Cerebellar nuclear complex (tissue), 1 donor: ENCODE data around the gene ANKMY1.

Experiments
- DNase-seq, 2 experiments: peaks; one replicate each; lab custom pipeline; 2025; lab: John Stamatoyannopoulos, UW

Gene ANKMY1, protein sequence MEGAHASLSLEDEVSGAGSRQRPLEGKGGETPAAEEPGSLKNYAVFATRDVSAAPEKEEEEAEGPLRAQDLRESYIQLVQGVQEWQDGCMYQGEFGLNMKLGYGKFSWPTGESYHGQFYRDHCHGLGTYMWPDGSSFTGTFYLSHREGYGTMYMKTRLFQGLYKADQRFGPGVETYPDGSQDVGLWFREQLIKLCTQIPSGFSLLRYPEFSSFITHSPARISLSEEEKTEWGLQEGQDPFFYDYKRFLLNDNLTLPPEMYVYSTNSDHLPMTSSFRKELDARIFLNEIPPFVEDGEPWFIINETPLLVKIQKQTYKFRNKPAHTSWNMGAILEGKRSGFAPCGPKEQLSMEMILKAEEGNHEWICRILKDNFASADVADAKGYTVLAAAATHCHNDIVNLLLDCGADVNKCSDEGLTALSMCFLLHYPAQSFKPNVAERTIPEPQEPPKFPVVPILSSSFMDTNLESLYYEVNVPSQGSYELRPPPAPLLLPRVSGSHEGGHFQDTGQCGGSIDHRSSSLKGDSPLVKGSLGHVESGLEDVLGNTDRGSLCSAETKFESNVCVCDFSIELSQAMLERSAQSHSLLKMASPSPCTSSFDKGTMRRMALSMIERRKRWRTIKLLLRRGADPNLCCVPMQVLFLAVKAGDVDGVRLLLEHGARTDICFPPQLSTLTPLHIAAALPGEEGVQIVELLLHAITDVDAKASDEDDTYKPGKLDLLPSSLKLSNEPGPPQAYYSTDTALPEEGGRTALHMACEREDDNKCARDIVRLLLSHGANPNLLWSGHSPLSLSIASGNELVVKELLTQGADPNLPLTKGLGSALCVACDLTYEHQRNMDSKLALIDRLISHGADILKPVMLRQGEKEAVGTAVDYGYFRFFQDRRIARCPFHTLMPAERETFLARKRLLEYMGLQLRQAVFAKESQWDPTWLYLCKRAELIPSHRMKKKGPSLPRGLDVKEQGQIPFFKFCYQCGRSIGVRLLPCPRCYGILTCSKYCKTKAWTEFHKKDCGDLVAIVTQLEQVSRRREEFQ

DNA sequence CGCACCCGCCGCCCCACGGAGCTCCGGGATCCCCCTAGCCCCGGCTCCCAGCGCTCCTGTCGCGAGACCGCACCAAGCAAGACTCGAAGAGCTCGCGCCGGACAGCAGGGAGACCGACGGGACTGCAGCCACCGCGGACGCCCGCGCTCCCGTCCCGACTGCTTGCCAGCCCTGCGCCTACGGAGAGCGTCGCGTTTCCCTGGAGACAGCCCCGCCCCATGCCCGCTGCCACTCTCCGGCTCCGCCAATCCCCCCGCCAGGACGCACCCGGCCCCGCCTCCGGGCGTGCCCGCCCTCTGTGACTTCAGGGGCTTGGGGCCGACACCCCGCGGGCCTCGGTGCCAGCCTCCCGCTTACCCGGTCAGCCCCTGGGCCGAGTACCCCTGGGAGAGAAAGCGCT is at the start of gene ANKMY1:
TSS of gene ANKMY1 (minus strand) at position 181 of the 400 bp plus-strand sequence. CDS start 653 bp downstream, outside the sequence.
- DNase-seq, result no peak

DNA sequence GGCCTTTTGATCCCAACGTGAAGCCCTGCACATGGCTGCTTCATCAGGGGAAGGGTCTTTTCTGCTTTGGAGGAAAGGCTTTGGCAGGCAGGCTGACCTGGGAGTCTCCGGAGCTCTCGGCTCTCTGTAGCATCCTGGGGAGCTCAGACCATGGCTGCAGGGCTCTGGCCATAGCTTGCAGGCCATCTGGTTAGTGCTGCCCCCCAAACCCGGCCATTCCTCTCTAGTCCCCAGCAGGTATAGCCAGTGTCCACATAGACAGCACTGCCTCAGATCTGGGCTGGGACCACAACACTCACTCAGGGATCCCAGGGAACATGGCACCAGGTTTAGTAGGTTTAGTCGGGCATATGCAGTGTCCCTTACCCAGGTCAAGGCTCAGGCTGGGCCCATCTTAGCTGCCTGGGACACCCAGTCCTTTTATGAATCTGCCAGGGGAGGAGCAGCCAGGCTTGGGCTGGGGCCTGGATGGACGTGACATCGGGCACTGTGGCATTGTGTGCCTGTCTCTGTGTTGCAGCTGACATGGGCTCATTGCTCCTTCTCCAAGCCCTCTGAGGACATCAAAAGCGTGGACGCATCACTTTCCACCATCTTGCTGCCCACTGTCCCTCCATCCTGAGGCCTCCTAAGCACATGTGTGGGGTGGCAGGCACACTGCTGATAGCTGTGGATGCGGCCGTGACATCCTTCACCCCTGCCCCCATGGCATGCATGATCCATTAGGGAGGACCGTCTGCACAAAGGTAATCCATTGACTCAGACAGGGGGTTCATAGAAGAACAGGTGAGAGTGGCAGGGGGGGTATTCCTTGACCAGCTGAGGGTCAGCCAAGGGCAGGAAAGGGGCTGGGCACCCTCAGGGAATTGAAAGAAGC is 48.3 kb upstream of the ANKMY1 start:
- DNase-seq, result no peak

DNA sequence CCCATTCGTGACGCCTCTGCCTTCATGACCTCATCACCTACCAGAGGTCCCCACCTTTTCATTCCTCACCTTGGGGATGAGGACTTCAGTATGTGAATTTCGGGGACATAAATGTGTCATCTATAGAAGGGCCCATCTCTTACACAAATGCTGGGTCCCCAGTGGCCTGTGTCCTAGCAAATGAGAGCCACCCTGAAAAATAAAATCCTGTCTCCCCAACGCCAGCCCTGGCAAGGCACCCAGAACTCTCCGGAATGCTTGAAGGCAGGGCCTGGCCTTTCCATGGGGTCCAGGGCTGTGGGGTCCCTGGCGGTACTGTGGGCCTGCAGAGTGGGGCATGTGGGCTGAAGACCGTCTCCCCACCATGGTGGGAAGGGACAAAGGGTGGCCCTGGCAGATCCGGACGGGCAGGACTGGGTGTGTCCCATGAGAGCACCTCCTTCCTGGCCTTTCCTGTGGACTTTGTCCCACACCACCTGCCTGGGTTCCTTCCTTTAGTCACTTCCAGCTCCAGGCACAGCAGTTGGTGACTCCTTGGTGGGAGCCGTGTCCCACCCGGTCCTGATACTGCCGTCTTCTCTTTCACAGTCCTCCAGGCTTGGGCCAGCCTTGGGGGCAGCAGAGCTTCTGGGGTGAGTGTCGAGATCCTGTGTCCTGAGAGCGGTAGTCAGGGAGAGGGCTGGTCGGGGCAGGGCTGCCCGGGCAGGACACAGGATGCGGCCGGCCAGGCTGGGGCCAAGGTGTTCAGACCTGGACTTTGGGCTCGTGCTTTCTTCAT is 47.3 kb upstream of the ANKMY1 start:
- DNase-seq, result no peak

DNA sequence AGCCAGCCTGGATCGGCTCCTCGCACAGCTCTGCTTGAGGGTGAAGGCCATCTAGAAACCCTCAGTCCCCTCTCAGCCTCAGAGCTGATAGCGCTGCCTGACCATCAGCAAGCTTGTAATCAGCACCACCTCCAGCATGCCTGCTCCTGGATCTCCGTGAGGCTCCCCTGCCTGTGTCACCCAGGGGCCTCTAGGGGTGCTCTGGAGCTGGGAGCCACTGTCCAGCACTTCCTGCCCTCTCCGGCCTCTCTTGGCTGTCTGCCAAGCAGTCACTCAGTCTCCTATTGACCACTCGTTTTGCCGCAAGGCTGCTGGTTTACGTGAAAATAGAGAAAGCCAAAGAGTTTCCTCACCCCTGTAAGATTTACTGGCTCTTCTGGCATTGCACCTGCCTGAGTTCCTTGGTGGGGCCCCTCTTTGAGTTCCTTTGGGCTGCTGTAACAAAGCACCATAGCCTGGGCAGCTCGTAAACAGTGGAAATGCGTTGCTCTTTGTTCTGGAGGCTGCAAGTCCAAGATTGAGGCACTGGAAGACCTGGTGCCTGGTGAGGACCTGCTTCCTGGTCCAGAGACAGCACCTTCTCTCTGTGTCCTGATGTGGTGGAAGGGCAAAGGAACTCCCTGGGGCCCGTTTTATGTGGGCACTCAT is 46.6 kb upstream of the ANKMY1 start:
- DNase-seq, result no peak

DNA sequence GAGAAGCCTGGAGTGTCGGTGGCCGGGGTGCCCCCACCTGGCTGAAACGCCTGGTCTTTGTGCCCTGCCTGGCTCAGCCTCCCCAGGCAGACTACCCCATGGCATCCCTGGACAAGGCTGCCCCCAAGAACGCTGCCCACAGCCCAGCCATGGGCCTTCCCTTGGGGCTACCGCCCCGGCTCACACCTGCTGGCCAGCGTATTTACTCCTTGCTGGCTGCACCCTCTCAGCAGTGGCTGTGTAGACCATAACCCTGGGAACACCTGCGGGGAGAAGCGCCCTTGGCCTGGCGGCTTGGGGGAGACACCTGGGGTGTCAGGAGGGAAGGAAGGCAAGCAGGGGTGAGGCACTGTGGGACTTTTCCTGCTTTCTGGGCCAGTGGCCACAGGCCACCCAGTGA is 46.1 kb upstream of the ANKMY1 start:
- no peak for DNase-seq

DNA sequence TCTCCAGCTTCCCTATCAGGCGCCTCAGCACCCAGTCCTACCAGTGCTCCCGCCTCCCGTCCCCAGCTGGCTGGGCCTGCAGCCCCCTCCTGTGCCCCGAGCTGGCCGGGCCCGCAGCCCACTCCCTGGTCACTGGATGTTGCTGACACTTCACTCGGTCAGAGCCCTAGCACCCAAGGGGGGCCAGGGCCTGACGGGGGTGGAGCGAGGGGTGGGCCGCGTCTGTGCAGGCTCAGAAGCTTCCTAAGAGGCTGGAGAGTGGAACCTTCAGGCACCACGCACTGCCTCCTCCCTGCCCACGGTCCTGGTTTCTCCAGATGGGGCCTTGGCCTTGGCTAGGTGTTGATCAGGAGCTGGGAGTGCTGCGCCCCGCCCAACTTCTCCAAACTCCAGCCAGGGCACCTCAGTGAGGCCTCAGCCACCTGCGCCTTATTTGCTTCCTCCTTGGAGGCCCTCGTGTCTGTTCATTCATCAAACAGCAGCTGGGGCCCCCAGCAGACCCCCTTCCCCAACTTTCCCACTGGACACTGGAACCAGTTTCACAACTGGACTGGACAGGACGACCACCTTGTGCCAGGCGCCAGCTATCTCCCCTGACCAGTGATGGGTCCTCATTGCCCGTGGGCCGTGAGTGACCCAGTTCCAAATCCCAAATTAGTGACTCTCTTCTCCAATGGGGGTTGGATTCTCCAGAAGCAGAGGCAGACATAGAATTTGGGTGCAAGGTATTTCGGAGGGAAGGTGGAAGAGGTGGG is 45.5 kb upstream of the ANKMY1 start:
- no peak for DNase-seq

DNA sequence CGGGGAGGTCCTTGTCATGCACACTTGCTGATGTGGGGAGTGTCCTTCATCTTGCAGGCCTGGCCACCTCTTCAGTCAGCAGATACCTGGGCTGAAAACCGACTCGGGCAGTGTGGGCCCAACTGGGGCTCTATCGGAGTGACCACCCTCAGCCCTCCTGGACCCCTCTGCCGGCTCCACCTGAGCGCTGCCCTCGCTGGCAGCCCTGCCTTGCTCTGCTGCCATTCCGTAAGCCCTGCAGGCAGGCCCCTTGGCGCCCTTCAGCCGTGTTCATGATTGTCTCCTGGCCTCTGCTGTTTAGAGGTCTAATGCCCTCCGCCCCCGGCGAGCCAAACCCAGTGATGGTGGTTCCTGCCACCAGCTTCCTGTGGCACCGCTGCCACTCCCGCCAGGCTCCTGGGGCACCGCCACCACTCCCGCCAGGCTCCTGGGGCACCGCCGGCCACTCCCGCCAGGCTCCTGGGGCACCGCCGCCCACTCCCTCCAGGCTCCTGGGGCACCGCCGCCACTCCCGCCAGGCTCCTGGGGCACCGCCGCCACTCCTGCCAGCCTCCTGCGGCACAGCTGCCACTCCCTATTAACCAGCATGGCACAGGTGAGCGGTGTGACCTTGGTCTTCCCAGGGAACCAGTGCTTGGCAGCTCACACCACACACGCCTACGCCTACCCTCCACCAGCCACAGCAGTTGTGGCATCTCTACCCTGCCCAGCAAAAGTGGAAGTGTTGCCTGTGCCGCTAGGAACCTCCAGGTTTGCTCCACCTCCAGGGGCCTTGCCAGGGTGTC is 44.7 kb upstream of the ANKMY1 start:
- no peak for DNase-seq

DNA sequence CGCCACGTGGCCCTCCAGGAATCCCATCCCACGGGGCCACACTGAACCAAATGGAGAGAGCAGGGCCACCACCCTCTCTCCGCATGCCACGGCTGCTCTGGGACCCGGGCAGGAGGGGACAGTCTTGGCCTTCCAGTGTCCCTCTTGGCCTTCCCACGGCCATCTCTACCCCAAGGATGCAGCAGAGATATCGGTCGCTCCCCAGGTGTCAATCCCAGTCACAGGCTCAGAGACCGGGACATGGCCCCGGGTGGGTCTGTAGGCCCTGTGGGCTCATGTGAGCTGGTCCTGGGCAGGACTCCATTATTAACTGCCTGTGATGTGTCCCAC is 44.0 kb upstream of the ANKMY1 start:
- no peak for DNase-seq

DNA sequence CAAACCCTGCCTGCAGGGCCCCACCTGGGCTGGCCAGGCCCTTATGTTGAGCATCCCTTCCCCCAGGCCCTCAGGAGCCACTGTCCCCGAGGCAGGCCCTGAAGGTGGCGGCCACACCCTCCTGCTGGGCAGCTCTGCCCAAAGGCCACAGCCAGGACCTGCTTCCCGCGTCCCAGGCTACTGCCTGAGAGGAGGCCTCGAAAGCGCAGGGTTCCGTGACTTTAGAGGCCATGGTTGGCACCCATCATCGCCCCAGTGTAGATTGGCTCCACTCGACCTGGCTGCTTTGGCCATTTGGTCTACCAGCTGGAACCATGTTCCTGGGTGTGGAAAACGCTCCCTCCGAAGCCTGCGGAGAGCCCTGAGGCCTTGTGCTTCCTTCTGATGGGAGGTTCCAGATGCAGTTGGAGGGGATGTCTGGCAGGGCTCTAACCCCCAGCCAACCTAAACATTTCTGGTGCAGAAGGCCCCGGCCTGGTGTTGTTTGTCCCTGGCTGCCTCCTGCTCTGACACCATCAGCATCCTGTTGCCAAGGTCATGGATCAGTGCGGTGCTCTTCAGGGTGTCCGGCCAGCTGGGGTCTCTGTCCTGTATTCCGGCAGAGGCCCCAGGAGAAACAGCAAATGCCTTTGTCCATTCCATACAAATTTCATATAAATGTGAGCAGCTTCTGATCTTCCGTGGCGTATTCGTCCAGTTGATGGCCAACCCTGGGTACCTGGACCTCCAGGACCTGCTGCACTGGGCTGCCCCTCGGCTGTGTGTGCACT is 43.5 kb upstream of the ANKMY1 start:
- DNase-seq, result no peak

DNA sequence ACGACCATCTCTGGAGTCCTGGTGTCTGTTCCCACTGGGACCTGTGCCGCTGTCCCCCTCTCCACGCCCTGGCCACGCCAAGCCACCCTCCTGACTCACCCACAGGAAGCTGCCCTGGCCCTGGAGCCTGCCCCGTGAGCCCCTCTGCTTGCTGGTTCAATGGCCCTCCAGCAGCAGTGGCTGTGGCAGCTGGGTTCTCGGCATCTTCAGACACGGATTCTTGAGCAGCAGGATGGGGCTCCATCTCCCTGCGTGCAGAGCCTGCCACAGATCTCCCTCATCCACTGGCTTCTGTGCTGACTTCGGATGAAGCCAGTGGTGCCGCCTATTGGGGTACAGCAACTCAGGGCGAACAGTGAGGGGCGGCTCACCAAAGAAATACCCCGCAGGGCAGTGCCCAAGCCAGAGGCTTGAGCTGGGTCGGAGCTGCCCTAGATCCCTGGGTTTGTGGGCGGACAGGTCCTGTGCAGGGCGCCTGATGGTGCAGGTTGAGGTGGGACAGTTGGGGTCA is 42.7 kb upstream of the ANKMY1 start:
- DNase-seq, result no peak

DNA sequence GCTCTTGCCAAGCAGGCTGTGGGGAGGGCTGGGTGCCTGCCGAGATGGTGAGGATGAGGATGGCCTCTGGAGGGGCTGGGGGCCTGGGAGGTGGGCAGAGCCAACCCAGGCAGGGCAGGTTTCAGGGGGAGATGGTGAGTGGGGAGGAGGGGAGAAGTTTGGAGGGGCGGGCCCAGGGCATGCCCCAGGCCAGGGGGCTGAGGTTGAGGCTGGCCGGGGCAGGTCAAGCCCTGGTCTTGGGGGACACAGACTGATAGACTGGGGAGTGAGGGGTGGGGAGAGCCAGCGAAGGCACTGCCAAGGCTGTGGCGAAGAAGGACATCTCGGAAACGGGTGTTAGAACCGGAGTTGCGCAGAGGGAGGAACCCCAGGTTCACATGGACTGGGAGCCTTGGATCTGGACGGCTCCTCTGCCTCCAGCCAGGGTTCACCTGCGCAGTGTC is 41.4 kb upstream of the ANKMY1 start:
- no peak for DNase-seq

DNA sequence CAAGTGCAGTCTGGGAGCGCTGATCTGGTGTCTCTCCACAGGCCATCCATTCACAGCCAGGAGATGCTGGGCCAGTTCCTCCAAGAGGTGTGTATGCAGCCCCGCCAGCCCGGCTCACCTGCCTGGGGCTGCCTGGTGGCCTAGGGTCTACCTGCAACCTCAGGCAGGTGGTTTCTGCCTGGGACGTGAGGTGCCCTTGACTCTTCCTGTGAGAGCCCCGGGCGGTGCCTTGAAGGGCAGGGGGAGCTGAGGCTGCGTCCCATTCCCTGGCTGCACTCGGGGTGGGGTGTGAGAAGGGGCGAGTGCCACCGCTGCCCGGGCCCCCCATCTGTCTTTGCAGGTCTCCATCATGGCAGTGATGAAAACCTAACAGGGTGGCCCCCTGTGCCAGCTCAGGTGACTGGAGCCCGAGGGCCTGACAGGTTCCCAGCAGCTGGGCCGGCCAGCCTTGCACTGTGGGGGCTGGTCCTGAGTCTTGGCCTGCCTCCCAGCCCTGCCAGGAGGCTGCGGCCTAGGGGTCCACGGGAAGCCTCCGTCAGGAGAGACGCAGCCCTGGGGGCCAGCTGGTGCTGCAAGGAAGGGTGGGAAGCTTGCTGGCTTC is 40.6 kb upstream of the ANKMY1 start:
- no peak for DNase-seq

DNA sequence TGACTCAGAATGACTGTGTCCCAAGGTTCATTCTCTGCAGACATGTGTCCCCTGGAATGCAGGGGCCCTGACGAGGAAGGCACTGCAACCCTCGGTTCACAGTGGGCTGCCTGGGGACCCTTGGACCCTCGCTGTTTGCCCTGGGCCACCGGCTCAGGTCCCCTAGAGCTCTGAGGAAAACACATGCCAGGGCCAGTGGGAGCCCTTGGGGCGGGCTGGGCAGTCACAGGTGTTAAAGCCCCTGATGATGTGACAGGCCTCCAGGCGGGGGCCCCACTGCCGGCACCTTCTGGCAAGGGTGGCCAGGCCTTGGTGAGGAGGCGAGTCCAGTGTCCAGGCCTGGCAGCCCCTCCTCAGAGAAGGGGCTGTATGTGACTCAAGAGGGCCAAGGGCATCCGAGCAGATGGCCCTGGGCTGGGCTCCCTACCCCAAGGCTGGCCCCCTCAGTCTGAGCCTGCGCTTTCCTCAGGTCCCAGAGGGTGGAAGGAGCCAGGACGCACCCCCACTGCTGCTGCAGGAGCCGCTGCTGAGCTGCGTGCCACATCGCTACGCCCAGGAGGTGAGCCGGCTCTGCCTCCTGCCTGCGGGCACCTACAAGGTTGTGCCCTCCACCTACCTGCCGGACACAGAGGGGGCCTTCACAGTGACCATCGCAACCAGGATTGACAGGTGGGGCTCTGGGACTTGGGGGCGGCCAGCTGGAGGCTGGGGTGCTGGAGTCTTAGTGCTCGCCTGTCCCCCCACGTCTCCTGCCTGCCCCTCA is 39.8 kb upstream of the ANKMY1 start:
- DNase-seq, result no peak

DNA sequence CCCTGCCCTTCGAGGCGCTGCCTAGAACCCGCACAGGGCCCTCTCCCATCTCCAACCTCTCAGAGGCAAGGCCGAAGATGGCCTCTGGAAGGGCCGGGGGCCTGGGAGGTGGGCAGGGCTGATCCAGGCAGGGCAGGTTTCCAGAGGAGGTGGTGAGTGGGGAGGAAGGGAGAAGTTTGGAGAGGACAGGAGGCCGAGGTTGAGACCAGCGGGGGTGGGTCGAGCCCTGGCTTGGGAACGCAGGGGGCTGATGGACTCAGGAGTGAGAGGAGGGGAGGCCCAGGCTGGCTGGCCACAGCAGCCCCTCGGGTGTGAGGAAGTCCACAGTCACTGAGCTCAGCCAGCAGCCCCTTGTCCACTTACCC is 39.2 kb upstream of the ANKMY1 start:
- no peak for DNase-seq

DNA sequence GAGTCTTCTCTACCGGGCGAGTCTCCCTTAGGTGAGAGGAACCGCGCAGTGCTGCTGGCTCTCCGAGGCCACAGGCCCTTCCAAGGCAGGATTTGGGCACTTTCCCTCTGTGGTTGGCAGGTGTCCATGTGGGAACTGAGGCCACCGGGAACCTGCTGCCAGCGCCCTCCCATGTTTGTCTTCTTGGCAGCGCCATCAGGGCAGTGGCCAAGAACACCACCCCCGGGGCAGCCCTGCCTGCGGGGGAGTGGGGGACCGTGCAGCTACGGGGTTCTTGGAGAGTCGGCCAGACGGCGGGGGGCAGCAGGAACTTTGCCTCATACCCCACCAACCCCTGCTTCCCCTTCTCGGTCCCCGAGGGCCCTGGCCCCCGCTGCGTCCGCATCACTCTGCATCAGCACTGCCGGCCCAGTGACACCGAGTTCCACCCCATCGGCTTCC is 38.7 kb upstream of the ANKMY1 start:
- peak; percentile 77 to 86 for DNase-seq

DNA sequence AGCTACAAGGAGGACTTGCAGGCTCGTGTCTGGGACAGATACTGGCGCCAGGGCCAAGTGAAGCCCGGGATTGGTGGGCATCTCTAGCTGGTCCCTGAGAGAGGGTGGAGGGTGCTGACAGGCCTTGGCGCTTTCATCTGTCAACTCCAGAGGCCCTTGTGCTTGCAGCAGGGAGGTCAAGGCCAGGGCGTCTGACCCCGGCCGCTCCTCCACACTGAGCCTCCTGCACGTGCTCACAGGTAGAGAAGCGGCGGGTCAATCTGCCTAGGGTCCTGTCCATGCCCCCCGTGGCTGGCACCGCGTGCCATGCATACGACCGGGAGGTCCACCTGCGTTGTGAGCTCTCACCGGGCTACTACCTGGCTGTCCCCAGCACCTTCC is 38.3 kb upstream of the ANKMY1 start:
- no peak for DNase-seq
